A673 (cell line): ENCODE measurements around the gene BMERB1. TPM values are rescaled to one million over a fixed set of nuclear protein-coding genes. Genes with fewer than 3 reads are reported as not detected.

Experiments
- BruUV-seq: library from RNA; stranded (reverse); fragments of 400-500 nt; replicated peaks from 2 replicates; lab custom pipeline; 2021; lab: Mats Ljungman, UMichigan
- CTCF ChIA-PET: fragments of 300-600 bp; sonication (Branson Sonifier 250); formaldehyde crosslinking; loops from one replicate; lab custom pipeline; 2022; ENCODE audit warnings: antibody characterized with exemption; lab: Charles Lee
- POLR2A ChIA-PET: fragments of 300-600 bp; sonication (Branson Sonifier 250); formaldehyde crosslinking; loops from one replicate; lab custom pipeline; 2022; ENCODE audit warnings: antibody characterized with exemption; ENCODE audit not compliant: low non-redundant PET; lab: Charles Lee
- DNase-seq: peaks from one replicate; pipeline ENCODE4 v3.0.0-alpha.2; 2015; ENCODE audit warnings: low spot score
- H3K27ac ChIP-seq: fragments of 200-600 bp; sonication (generic); 2 replicates; pipeline ENCODE4 v1.5.1; 2016; ENCODE audit warnings: mixed run types, low read depth, mild to moderate bottlenecking, mixed read lengths, antibody characterized with exemption, low read length; ENCODE audit not compliant: poor library complexity, severe bottlenecking
- H3K27me3 ChIP-seq: fragments of 200-600 bp; sonication (generic); replicated peaks from 2 replicates; pipeline ENCODE4 v1.6.1; 2017; ENCODE audit warnings: mixed run types, low read depth, mild to moderate bottlenecking, mixed read lengths, antibody characterized with exemption, low read length; ENCODE audit not compliant: insufficient read depth, poor library complexity
- H3K36me3 ChIP-seq: fragments of 200-600 bp; sonication (generic); 2 replicates; pipeline ENCODE4 v1.6.1; 2016; ENCODE audit warnings: mixed run types, mild to moderate bottlenecking, mixed read lengths, antibody characterized with exemption, low read length; ENCODE audit not compliant: insufficient read depth, poor library complexity, severe bottlenecking
- H3K4me1 ChIP-seq: fragments of 200-600 bp; sonication (generic); 2 replicates; pipeline ENCODE4 v1.6.1; 2017; ENCODE audit warnings: mixed run types, mild to moderate bottlenecking, mixed read lengths, antibody characterized with exemption, low read length; ENCODE audit not compliant: insufficient read depth, poor library complexity, severe bottlenecking
- H3K4me3 ChIP-seq: fragments of 200-600 bp; sonication (generic); 2 replicates; pipeline ENCODE4 v1.5.1; 2016; ENCODE audit warnings: low read depth, mixed run types, mild to moderate bottlenecking, mixed read lengths, low read length; ENCODE audit not compliant: poor library complexity, severe bottlenecking
- H3K9me3 ChIP-seq: fragments of 200-600 bp; sonication (generic); 2 replicates; pipeline ENCODE4 v1.6.1; 2016; ENCODE audit warnings: mixed run types, low read depth, mild to moderate bottlenecking, mixed read lengths, antibody characterized with exemption, low read length; ENCODE audit not compliant: poor library complexity, severe bottlenecking
- CTCF ChIP-seq: fragments of 300-800, 200-600 bp; sonication (generic); conservative IDR thresholded peaks from 2 replicates; pipeline ENCODE4 v1.5.1; 2017; ENCODE audit warnings: low read depth, mild to moderate bottlenecking, antibody characterized with exemption, low read length, moderate library complexity, mixed read lengths
- EZH2 ChIP-seq: fragments of 200-600 bp; sonication (generic); IDR thresholded peaks from 2 replicates; pipeline ENCODE4 v1.6.1; 2017; ENCODE audit warnings: borderline replicate concordance, low read depth, mild to moderate bottlenecking, mixed read lengths, antibody characterized with exemption, low read length; ENCODE audit not compliant: poor library complexity, severe bottlenecking
- intact Hi-C: fragments of 100-400 bp; cut with micrococcal nuclease; formaldehyde crosslinking; loops from one replicate; pipeline ENCODE4 v1.10.0; 2022; ENCODE audit not compliant: unreplicated experiment
- total RNA-seq: library from RNA; stranded (reverse); gene quantifications from 2 replicates; pipeline ENCODE4 v1.2.3, GENCODE V29; 2021

Gene BMERB1
- total RNA-seq, 1 experiment from 2014 or later = 11.5 TPM

- no peak overlapping the region for H3K27ac ChIP-seq
- H3K9me3 ChIP-seq = no peaks in the 10 kb centered on the region
- no TSS peak for BruUV-seq
- no peaks in the 10 kb centered on the region for H3K4me1 ChIP-seq
- TF ChIP-seq CTCF = no peak
- TF ChIP-seq EZH2 = no peak
- ChIA-PET CTCF (no interaction called here), POLR2A (no interaction called here)
- intact Hi-C loops = no loop called here
- no peak overlapping the region for H3K4me3 ChIP-seq
- no peak for DNase-seq
- H3K36me3 ChIP-seq = no peaks in the 10 kb centered on the region
- no peaks in the 10 kb centered on the region for H3K27me3 ChIP-seq
These were observed 12.2 kb upstream of the BMERB1 start for GRCh38 chr16:15422222-15422621.

GRCh38 chr16:15425861-15426260 lies 8.5 kb upstream of the BMERB1 start:
- BruUV-seq = no TSS peak
- ChIA-PET CTCF (interaction anchor here (0.5 kb wide), 1 partner anchor 116 kb away, joined by 9 read pairs; no protein-coding TSS in a partner anchor), POLR2A (no interaction called here)
- DNase-seq = no peak
- Histone ChIP-seq H3K27me3 (no peaks in the 10 kb centered on the region), H3K4me1 (no peaks in the 10 kb centered on the region), H3K36me3 (no peaks in the 10 kb centered on the region), H3K9me3 (no peaks in the 10 kb centered on the region), H3K27ac (no peak overlapping the region), H3K4me3 (no peak overlapping the region)
- intact Hi-C loops = loop anchor here (2.0 kb wide), 2 partner anchors 125 to 279 kb away; no protein-coding TSS in a partner anchor
- TF ChIP-seq CTCF (no peak), EZH2 (no peak)

- Histone ChIP-seq H3K36me3 (no peaks in the 10 kb centered on the region), H3K4me3 (no peak overlapping the region), H3K4me1 (no peaks in the 10 kb centered on the region), H3K27ac (no peak overlapping the region), H3K27me3 (no peaks in the 10 kb centered on the region), H3K9me3 (no peaks in the 10 kb centered on the region)
- POLR2A ChIA-PET = no interaction called here
- intact Hi-C loops = loop anchor here (2.0 kb wide), 2 partner anchors 124 to 278 kb away; no protein-coding TSS in a partner anchor
- no peak for DNase-seq
- CTCF ChIA-PET = no interaction called here
- TF ChIP-seq CTCF = no peak
- BruUV-seq = no TSS peak
These were observed 7.6 kb upstream of the BMERB1 start for GRCh38 chr16:15426796-15427195.
